Ascending aorta (tissue), 2 donors: ENCODE measurements around the gene POP7. TPM values are rescaled to one million over a fixed set of nuclear protein-coding genes. Genes with fewer than 3 reads are reported as not detected.
A peak's percentile ranks its signal among the peaks of the same experiment; 100 is the strongest.

Experiments used
- DNase-seq, 2 donors: peaks; one replicate each; pipeline ENCODE4 v3.0.0-alpha.2; 2019; ENCODE audit warnings: low spot score in 2 of 2
- H3K27ac ChIP-seq, 2 donors: fragments of 200-600 bp; sonication (generic); one replicate each; pipeline ENCODE4 v1.5.1; 2016 to 2017; ENCODE audit warnings: mild to moderate bottlenecking in 1 of 2
- H3K27me3 ChIP-seq: fragments of 200-600 bp; sonication (generic); one replicate; pipeline ENCODE4 v1.5.1; 2017
- H3K36me3 ChIP-seq, 2 donors: fragments of 200-600 bp; sonication (generic); one replicate each; pipeline ENCODE4 v1.5.1; 2016
- H3K4me1 ChIP-seq, 2 donors: fragments of 200-600 bp; sonication (generic); one replicate each; pipeline ENCODE4 v1.5.1; 2016 to 2017; ENCODE audit warnings: mild to moderate bottlenecking in 1 of 2
- H3K4me3 ChIP-seq, 2 donors: fragments of 200-600 bp; sonication (generic); one replicate each; pipeline ENCODE4 v1.5.1; 2016 to 2017; ENCODE audit warnings: mild to moderate bottlenecking in 1 of 2
- H3K9me3 ChIP-seq, 2 donors: fragments of 200-600 bp; sonication (generic); one replicate each; pipeline ENCODE4 v1.5.1; 2016
- intact Hi-C: fragments of 100-400 bp; cut with DNase I; formaldehyde crosslinking; loops from one replicate; pipeline ENCODE4 v1.15.1; 2023
- total RNA-seq: library from RNA; depleted of rRNA; stranded (reverse); fragments of >200 nt; gene quantifications from one replicate; pipeline ENCODE4 v1.1.0, GENCODE V29; 2016
- TF ChIP-seq, protein P1 (sequence below), 3 experiments: fragments of 200-600 bp in 2 of 3; fragments of 450-650 bp in 1 of 3; sonication (generic) in 2 of 3; IDR thresholded peaks; one replicate each; pipeline ENCODE4 v1.5.1; 2016 to 2019; ENCODE audit warnings: antibody characterized with exemption in 3 of 3, mild to moderate bottlenecking in 1 of 3, moderate library complexity in 1 of 3

Gene POP7
- total RNA-seq, 1 donor from 2014 or later, result 44.0 TPM

DNA sequence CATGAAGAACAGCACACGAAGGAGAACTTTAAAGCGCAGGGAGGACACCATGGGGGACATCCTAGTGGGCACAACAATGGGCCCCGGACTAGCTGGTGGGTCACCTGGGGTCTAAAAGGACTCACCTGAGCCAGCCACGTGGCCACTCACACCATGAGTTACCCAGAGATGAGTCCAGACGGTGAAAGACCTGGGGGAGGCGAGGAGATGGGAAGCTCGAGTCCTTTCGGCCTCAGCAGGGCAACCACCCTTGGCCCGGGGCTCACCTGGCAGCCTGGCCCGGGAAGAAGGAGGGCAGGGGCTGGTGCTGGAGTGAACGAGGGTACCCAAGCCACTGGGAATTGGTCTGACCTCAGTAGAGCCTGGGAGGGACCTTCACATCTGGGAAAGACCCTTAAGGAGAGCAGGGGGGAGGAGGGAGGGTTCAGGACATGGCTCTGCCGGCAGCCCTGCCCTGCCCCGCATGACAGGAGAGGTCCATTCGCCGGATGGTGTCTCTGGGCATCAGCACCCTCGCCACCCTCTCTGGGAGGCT lies 17.5 kb upstream of the POP7 start:
- no peak for DNase-seq
- H3K4me1 ChIP-seq, result peaks cover 10 to 26% of the 10 kb centered on the region in 2 donors
- no peak overlapping the region for H3K4me3 ChIP-seq
- H3K27ac ChIP-seq, result no peak overlapping the region
- intact Hi-C loops, result no loop called here
- TF ChIP-seq, protein P1, sequence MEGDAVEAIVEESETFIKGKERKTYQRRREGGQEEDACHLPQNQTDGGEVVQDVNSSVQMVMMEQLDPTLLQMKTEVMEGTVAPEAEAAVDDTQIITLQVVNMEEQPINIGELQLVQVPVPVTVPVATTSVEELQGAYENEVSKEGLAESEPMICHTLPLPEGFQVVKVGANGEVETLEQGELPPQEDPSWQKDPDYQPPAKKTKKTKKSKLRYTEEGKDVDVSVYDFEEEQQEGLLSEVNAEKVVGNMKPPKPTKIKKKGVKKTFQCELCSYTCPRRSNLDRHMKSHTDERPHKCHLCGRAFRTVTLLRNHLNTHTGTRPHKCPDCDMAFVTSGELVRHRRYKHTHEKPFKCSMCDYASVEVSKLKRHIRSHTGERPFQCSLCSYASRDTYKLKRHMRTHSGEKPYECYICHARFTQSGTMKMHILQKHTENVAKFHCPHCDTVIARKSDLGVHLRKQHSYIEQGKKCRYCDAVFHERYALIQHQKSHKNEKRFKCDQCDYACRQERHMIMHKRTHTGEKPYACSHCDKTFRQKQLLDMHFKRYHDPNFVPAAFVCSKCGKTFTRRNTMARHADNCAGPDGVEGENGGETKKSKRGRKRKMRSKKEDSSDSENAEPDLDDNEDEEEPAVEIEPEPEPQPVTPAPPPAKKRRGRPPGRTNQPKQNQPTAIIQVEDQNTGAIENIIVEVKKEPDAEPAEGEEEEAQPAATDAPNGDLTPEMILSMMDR (IDR thresholded peaks at IDR 0.05), result no peak
- no peaks in the 10 kb centered on the region for H3K9me3 ChIP-seq
- H3K27me3 ChIP-seq, result no peaks in the 10 kb centered on the region
- H3K36me3 ChIP-seq, result peaks cover 56 to 57% of the 10 kb centered on the region in 2 donors

DNA sequence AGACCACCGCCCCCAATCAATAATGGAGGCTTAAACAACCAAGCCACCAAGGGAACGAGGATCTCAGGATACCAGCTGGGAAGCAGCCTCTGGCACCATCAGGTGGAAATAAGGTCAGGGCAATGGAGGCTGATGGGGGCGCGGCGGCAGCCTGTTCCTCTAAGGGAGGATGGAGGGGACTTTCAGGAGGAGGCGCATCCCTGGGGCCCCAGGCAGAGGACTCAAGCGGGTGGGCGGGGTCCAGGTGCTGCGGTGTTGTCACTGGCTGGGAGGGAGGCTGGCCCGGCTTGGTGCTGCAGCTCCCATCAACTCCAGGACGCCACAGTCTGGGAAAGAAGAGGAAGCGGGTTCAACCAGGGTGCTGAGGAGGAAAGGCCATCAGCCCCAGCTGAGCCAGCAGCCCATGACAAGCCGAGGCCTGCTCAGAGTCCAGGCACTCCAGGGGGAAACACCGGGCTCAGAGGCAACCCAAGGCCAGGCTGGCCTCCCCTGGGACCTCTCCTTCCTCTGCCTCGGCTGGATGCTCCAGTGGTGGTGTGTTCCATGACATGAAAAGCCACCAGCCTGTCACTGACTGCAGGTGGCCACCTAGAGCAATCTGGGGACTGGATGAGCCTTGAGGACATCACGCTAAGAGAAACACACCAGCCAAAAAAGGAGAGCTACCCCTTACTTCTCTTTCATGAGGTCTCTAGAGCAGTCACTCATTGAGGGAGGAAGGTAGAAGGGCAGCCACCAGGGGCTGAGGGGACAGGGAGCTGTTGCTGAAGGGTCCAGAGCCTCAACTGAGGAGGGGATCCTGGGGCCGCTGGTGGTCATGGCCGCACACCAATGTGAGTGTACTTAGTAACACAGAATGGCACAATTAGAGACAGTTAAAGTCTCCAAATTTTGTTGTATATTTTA lies 16.4 kb upstream of the POP7 start:
- Histone ChIP-seq H3K4me1 (peaks cover 10 to 27% of the 10 kb centered on the region in 2 donors), H3K27ac (no peak overlapping the region), H3K4me3 (no peak overlapping the region), H3K9me3 (no peaks in the 10 kb centered on the region), H3K36me3 (peaks cover 45 to 46% of the 10 kb centered on the region in 2 donors), H3K27me3 (no peaks in the 10 kb centered on the region)
- no peak for DNase-seq
- TF ChIP-seq, protein P1 (IDR thresholded peaks at IDR 0.05), result no peak
- intact Hi-C loops, result loop anchor here (5.0 to 10.0 kb wide), 5 partner anchors 57 to 535 kb away; partner anchors contain the start of genes MOSPD3, NYAP1 and TRAPPC14

GRCh38 chr7:100691676-100692577 lies 14.0 kb upstream of the POP7 start:
- Histone ChIP-seq H3K4me1 (peaks cover 10 to 30% of the 10 kb centered on the region in 2 donors), H3K27ac (peak overlapping the region in 1 of 2 donors; percentile 20), H3K4me3 (peak overlapping the region; percentile 92 to 96), H3K27me3 (no peaks in the 10 kb centered on the region), H3K9me3 (no peaks in the 10 kb centered on the region), H3K36me3 (peaks cover 21 to 22% of the 10 kb centered on the region in 2 donors)
- DNase-seq, result peak in 1 of 2 donors; percentile 86
- intact Hi-C loops, result loop anchor here (1.0 to 10.0 kb wide), 7 partner anchors 17 to 537 kb away; partner anchors contain the start of genes MOSPD3, NYAP1 and TRAPPC14
- TF ChIP-seq, protein P1 (IDR thresholded peaks at IDR 0.05), result peak; percentile 85 to 97 (median 92)

- intact Hi-C loops, result loop anchor here (5.0 to 10.0 kb wide), 5 partner anchors 60 to 538 kb away; partner anchors contain the start of genes MOSPD3, NYAP1 and TRAPPC14
- Histone ChIP-seq H3K4me3 (peak overlapping the region; percentile 92 to 96), H3K27ac (no peak overlapping the region), H3K4me1 (peaks cover 10 to 30% of the 10 kb centered on the region in 2 donors), H3K27me3 (no peaks in the 10 kb centered on the region), H3K9me3 (no peaks in the 10 kb centered on the region), H3K36me3 (peaks cover 15 to 16% of the 10 kb centered on the region in 2 donors)
- TF ChIP-seq, protein P1 (IDR thresholded peaks at IDR 0.05), result no peak
- no peak for DNase-seq
Observed at GRCh38 chr7:100692578-100692961, 13.4 kb upstream of the POP7 start.
